H1 (cell line): ENCODE measurements around the gene CYB561. TPM values are rescaled to one million over a fixed set of nuclear protein-coding genes. Genes with fewer than 3 reads are reported as not detected.

ENCODE experiments used
- CTCF ChIA-PET: fragments of 300-600 bp; sonication (Branson Sonifier 250); formaldehyde crosslinking; loops from one replicate; lab custom pipeline; 2021; ENCODE audit not compliant: partially characterized antibody; lab: Charles Lee
- POLR2A ChIA-PET: fragments of 300-600 bp; sonication (Branson Sonifier 250); formaldehyde crosslinking; loops from one replicate; lab custom pipeline; 2021; ENCODE audit warnings: inconsistent platforms; ENCODE audit not compliant: partially characterized antibody; lab: Charles Lee
- DNase-seq, 2 experiments: peaks; one replicate each; pipeline versions ENCODE4 v3.0.0 to v3.0.0-alpha.2; 2010 to 2022; ENCODE audit warnings: low spot score in 2 of 2, low read depth in 1 of 2, mixed read lengths in 1 of 2
- FAIRE-seq: peaks from 2 replicates; lab custom pipeline; 2011; peaks lifted over from hg19 to GRCh38; lab: Jason Lieb, UNC
- H2AFZ ChIP-seq: 2 replicates; pipeline ENCODE4 v1.8.1; 2012; ENCODE audit warnings: low read length, inconsistent platforms
- H2AK5ac ChIP-seq: 2 replicates; pipeline ENCODE4 v1.6.1; 2013; ENCODE audit warnings: low read depth, low read length
- H2BK120ac ChIP-seq: replicated peaks from 2 replicates; pipeline ENCODE3; 2013; ENCODE audit warnings: low read depth, low read length, inconsistent platforms
- H2BK12ac ChIP-seq: 2 replicates; pipeline ENCODE4 v1.6.1; 2013; ENCODE audit warnings: low read depth, low read length
- H2BK15ac ChIP-seq: 2 replicates; pipeline ENCODE4 v1.6.1; 2013; ENCODE audit warnings: low read length
- H2BK20ac ChIP-seq: 2 replicates; pipeline ENCODE4 v1.6.1; 2013; ENCODE audit warnings: low read length
- H2BK5ac ChIP-seq: 2 replicates; pipeline ENCODE4 v1.6.1; 2013; ENCODE audit warnings: low read depth, low read length
- H3K14ac ChIP-seq: 2 replicates; pipeline ENCODE4 v1.6.1; 2013; ENCODE audit warnings: inconsistent platforms; ENCODE audit not compliant: insufficient read length
- H3K18ac ChIP-seq: 2 replicates; pipeline ENCODE4 v1.6.1; 2013; ENCODE audit warnings: low read length; ENCODE audit errors: extremely low read depth
- H3K23ac ChIP-seq: 2 replicates; pipeline ENCODE4 v1.6.1; 2013; ENCODE audit warnings: inconsistent platforms; ENCODE audit not compliant: insufficient read length
- H3K23me2 ChIP-seq: 2 replicates; pipeline ENCODE4 v1.6.1; 2013; ENCODE audit warnings: low read depth, low read length
- H3K27ac ChIP-seq: 2 replicates; pipeline ENCODE4 v1.6.1; 2011; ENCODE audit warnings: low read depth, low read length, inconsistent platforms
- H3K27me3 ChIP-seq, 4 experiments: replicated peaks in 1 of 4; 1 replicate in 1 of 4; 2 replicates in 3 of 4; pipeline versions ENCODE4 v1.6.1 to v1.8.1; 2011 to 2013; ENCODE audit warnings: low read length in 3 of 4, mild to moderate bottlenecking in 3 of 4, inconsistent platforms in 2 of 4, mixed read lengths in 2 of 4, moderate library complexity in 1 of 4; ENCODE audit not compliant: control insufficient read depth in 3 of 4, insufficient read depth in 3 of 4; ENCODE audit errors: extremely low read depth in 1 of 4
- H3K36me3 ChIP-seq, 4 experiments: 2 replicates each; pipeline versions ENCODE4 v1.6.1 to v1.8.1; 2011 to 2013; ENCODE audit warnings: mild to moderate bottlenecking in 4 of 4, low read length in 3 of 4, moderate library complexity in 2 of 4, control low read depth in 1 of 4, inconsistent platforms in 1 of 4; ENCODE audit not compliant: insufficient read depth in 4 of 4, control insufficient read depth in 2 of 4
- H3K4ac ChIP-seq: replicated peaks from 2 replicates; pipeline ENCODE3; 2013; ENCODE audit warnings: low read length, low read depth, mixed read lengths, inconsistent platforms; ENCODE audit not compliant: insufficient read length
- H3K4me1 ChIP-seq, 4 experiments: replicated peaks in 1 of 4; 1 replicate in 1 of 4; 2 replicates in 3 of 4; pipeline versions ENCODE4 v1.6.1 to v1.8.1; 2011 to 2013; ENCODE audit warnings: low read length in 3 of 4, inconsistent platforms in 2 of 4, mixed read lengths in 1 of 4; ENCODE audit not compliant: insufficient read depth in 4 of 4, control insufficient read depth in 3 of 4
- H3K4me2 ChIP-seq, 2 experiments: 2 replicates each; pipeline versions ENCODE4 v1.6.1 to v1.8.1; 2011 to 2013; ENCODE audit warnings: low read depth in 2 of 2, low read length in 2 of 2, control low read depth in 1 of 2, inconsistent platforms in 1 of 2, mild to moderate bottlenecking in 1 of 2; ENCODE audit not compliant: insufficient read depth in 1 of 2
- H3K4me3 ChIP-seq, 4 experiments: fragments of 200-600, 300-600 bp in 1 of 4; sonication (generic), shearing (Covaris generic), sonication (Bioruptor Twin) in 1 of 4; 2 replicates each; pipeline versions ENCODE4 v1.5.1 to v1.8.1; 2011 to 2016; ENCODE audit warnings: low read length in 4 of 4, low read depth in 3 of 4, control low read depth in 2 of 4, inconsistent platforms in 2 of 4, mild to moderate bottlenecking in 2 of 4, mixed read lengths in 1 of 4, moderate library complexity in 1 of 4; ENCODE audit not compliant: insufficient read depth in 2 of 4; ENCODE audit errors: extremely low read depth in 1 of 4
- H3K56ac ChIP-seq: replicated peaks from 2 replicates; pipeline ENCODE3; 2013; ENCODE audit warnings: low read depth, mild to moderate bottlenecking, mixed read lengths, low read length, inconsistent platforms; ENCODE audit not compliant: insufficient read length
- H3K79me1 ChIP-seq: 2 replicates; pipeline ENCODE4 v1.6.1; 2013; ENCODE audit warnings: low read depth, low read length, control low read depth
- H3K79me2 ChIP-seq, 2 experiments: 2 replicates each; pipeline versions ENCODE4 v1.6.1 to v1.8.1; 2012 to 2013; ENCODE audit warnings: low read length in 2 of 2, mild to moderate bottlenecking in 2 of 2, inconsistent platforms in 1 of 2; ENCODE audit not compliant: insufficient read depth in 2 of 2, control insufficient read depth in 1 of 2
- H3K9ac ChIP-seq, 4 experiments: replicated peaks in 1 of 4; 1 replicate in 1 of 4; 2 replicates in 3 of 4; pipeline versions ENCODE4 v1.6.1 to v1.8.1; 2011 to 2013; ENCODE audit warnings: low read depth in 3 of 4, low read length in 3 of 4, control low read depth in 2 of 4, mild to moderate bottlenecking in 2 of 4, moderate library complexity in 2 of 4, inconsistent platforms in 1 of 4; ENCODE audit errors: extremely low read depth in 1 of 4
- H3K9me3 ChIP-seq, 2 experiments: 2 replicates each; pipeline versions ENCODE4 v1.6.1 to v1.8.1; 2012 to 2013; ENCODE audit warnings: mild to moderate bottlenecking in 2 of 2, moderate library complexity in 2 of 2, control low read depth in 1 of 2, inconsistent platforms in 1 of 2, low read depth in 1 of 2, low read length in 1 of 2, mixed read lengths in 1 of 2; ENCODE audit not compliant: insufficient read depth in 2 of 2
- H4K20me1 ChIP-seq, 2 experiments: replicated peaks in 1 of 2; 2 replicates each; pipeline versions ENCODE3 to v1.8.1; 2011 to 2013; ENCODE audit warnings: inconsistent platforms in 2 of 2, low read length in 2 of 2, mild to moderate bottlenecking in 1 of 2; ENCODE audit not compliant: insufficient read depth in 2 of 2, control insufficient read depth in 1 of 2
- H4K5ac ChIP-seq: 2 replicates; pipeline ENCODE4 v1.6.1; 2013; ENCODE audit warnings: low read length, low read depth, mixed read lengths, inconsistent platforms; ENCODE audit not compliant: insufficient read length
- H4K8ac ChIP-seq: 2 replicates; pipeline ENCODE4 v1.8.0; 2013; ENCODE audit warnings: mild to moderate bottlenecking, moderate library complexity, low read length, inconsistent platforms; ENCODE audit not compliant: insufficient read depth; ENCODE audit errors: extremely low read depth
- H4K91ac ChIP-seq: replicated peaks from 2 replicates; pipeline ENCODE3; 2013; ENCODE audit warnings: low read length, mixed read lengths, inconsistent platforms; ENCODE audit not compliant: insufficient read length
- CBX5 ChIP-seq: fragments of 300-800, 300-1000 bp; sonication (generic); IDR thresholded peaks from 2 replicates; pipeline ENCODE4 v1.7.1; 2016; ENCODE audit warnings: antibody characterized with exemption, low read length, low read depth
- CTCF ChIP-seq, 3 experiments: IDR thresholded peaks; 1 replicate in 2 of 3; 2 replicates in 1 of 3; pipeline versions ENCODE4 v1.5.1 to v1.6.1; 2011; ENCODE audit warnings: low read length in 3 of 3, mild to moderate bottlenecking in 3 of 3, inconsistent platforms in 2 of 3, low read depth in 1 of 3, moderate library complexity in 1 of 3; ENCODE audit not compliant: insufficient read depth in 1 of 3; ENCODE audit errors: control extremely low read depth in 1 of 3
- JUN ChIP-seq: IDR thresholded peaks from 2 replicates; pipeline ENCODE4 v1.6.1; 2011; ENCODE audit warnings: low read depth, mild to moderate bottlenecking, improper control_type of control experiment, low read length
- KDM1A ChIP-seq: fragments of 200-600, 300-600 bp; sonication (generic); IDR thresholded peaks from 2 replicates; pipeline ENCODE4 v1.7.1; 2016; ENCODE audit warnings: mild to moderate bottlenecking, low read length, borderline replicate concordance
- NANOG ChIP-seq: IDR thresholded peaks from 2 replicates; pipeline ENCODE4 v1.6.1; 2011; ENCODE audit warnings: low read length, low read depth, mild to moderate bottlenecking, inconsistent platforms; ENCODE audit not compliant: insufficient read depth, poor library complexity, severe bottlenecking
- RXRA ChIP-seq: IDR thresholded peaks from 2 replicates; pipeline ENCODE4 v1.6.1; 2011; ENCODE audit warnings: low read depth, mild to moderate bottlenecking, low read length, moderate library complexity; ENCODE audit not compliant: insufficient read depth
- SP2 ChIP-seq: IDR thresholded peaks from 2 replicates; pipeline ENCODE4 v1.6.1; 2012; ENCODE audit warnings: mild to moderate bottlenecking, low read length, inconsistent platforms
- SP4 ChIP-seq: IDR thresholded peaks from 2 replicates; pipeline ENCODE4 v1.6.1; 2012; ENCODE audit warnings: low read length, inconsistent platforms
- SUZ12 ChIP-seq: fragments of 200-600 bp; sonication (generic); IDR thresholded peaks from 2 replicates; pipeline ENCODE4 v1.6.1; 2012; ENCODE audit warnings: mild to moderate bottlenecking, inconsistent platforms, low read length, moderate library complexity, mixed read lengths
- TAF7 ChIP-seq: optimal IDR thresholded peaks from 2 replicates; pipeline ENCODE3; 2011; ENCODE audit warnings: low read depth, mild to moderate bottlenecking, inconsistent platforms, low read length, moderate library complexity, borderline replicate concordance
- WGBS, 2 experiments: shearing (Covaris generic) in 1 of 2; methylation state at CpG; one replicate each; pipeline versions ENCODE4 v1.1.6 to v1.1.7; 2013 to 2015; ENCODE audit warnings: low lambda C conversion rate in 2 of 2, mixed read lengths in 2 of 2, inconsistent platforms in 1 of 2, low coverage in 1 of 2, missing lambda C conversion rate in 1 of 2; ENCODE audit not compliant: insufficient replicate concordance in 2 of 2, insufficient coverage in 1 of 2, insufficient read length in 1 of 2; ENCODE audit errors: extremely low coverage in 1 of 2, missing lambda C conversion rate in 1 of 2; 5-methylcytosine and 5-hydroxymethylcytosine counted together
- polyA plus RNA-seq, 7 experiments: library from polyadenylated mRNA; depleted of rRNA in 3 of 7; stranded (reverse) in 5 of 7; unstranded in 2 of 7; fragments of >200 nt in 5 of 7; fragments of 200-250 nt in 2 of 7; gene quantifications; 1 replicate in 5 of 7; 2 replicates in 1 of 7; 4 replicates in 1 of 7; pipeline versions ENCODE4 v1.2.1 to v1.2.3, GENCODE V29; 2011 to 2013; ENCODE audit warnings: missing spikeins in 2 of 7, mixed read lengths in 2 of 7
- total RNA-seq: library from RNA; stranded (reverse); fragmentation: NEBNext Ultra II Directional; extraction: Animal tissue kit (Norgen Biotek cat#: 25700); gene quantifications from 2 replicates; pipeline ENCODE4 v1.2.1, GENCODE V29; 2021

CYB561 gene
- total and polyA plus RNA-seq, 2 of the 8 experiments (the other 6 are each of a cell fraction or from before 2014, with no cell fraction given): 19.7 to 23.4 TPM

- no peak for DNase-seq
- peaks cover 11% of the 10 kb centered on the region for H3K23me2 ChIP-seq
- H3K27ac ChIP-seq: no peak overlapping the region
- no peak overlapping the region for H4K91ac ChIP-seq
- H4K20me1 ChIP-seq: no peaks in the 10 kb centered on the region
- H3K36me3 ChIP-seq: no peaks in the 10 kb centered on the region
- 80% methylated on average over 16 of the region's 17 CpGs; no CpG with 5 or more reads in 1 of the 2 experiments for whole genome bisulfite sequencing, 2 experiments
- no peak overlapping the region for H3K4ac ChIP-seq
- H3K79me2 ChIP-seq: no peaks in the 10 kb centered on the region
- H4K8ac ChIP-seq: no peak overlapping the region
- no peak overlapping the region for H3K4me3 ChIP-seq
- peak overlapping the region; percentile 43; the same call in 1 of the 2 replicates for H2AK5ac ChIP-seq
- H3K18ac ChIP-seq: no peak overlapping the region
- H3K4me1 ChIP-seq: peaks cover 0 to 22% (median 17%) of the 10 kb centered on the region in 4 experiments; a peak in 6 of 7 replicates
- CTCF ChIA-PET: interaction anchor here (0.9 to 27.9 kb wide), 24 partner anchors 10 to 217 kb away, joined by 3 to 758 read pairs (median 4); partner anchors contain the start of genes CYB561 and KCNH6
- no peaks in the 10 kb centered on the region for H3K79me1 ChIP-seq
- H3K27me3 ChIP-seq: peaks cover 0 to 27% (median 18%) of the 10 kb centered on the region in 4 experiments; a peak in 5 of 7 replicates
- no peak overlapping the region for H2BK15ac ChIP-seq
- H2BK120ac ChIP-seq: no peak overlapping the region
- H2BK12ac ChIP-seq: no peak overlapping the region
- H3K9me3 ChIP-seq: no peaks in the 10 kb centered on the region
- FAIRE-seq: no peak
- H2BK20ac ChIP-seq: no peak overlapping the region
- no peak overlapping the region for H2AFZ ChIP-seq
- H3K4me2 ChIP-seq: no peak overlapping the region
- POLR2A ChIA-PET: interaction anchor here (1.6 to 4.4 kb wide), 2 partner anchors 32 to 43 kb away, joined by 10 to 24 read pairs; partner anchors contain the start of gene CYB561
- no peak overlapping the region for H4K5ac ChIP-seq
- no peak overlapping the region for H2BK5ac ChIP-seq
- H3K23ac ChIP-seq: no peak overlapping the region
- no peak overlapping the region for H3K56ac ChIP-seq
- H3K9ac ChIP-seq: no peak overlapping the region
- H3K14ac ChIP-seq: no peak overlapping the region
- TF ChIP-seq SUZ12: no peak
- no peak for TF ChIP-seq NANOG
- TF ChIP-seq CTCF (IDR thresholded peaks at IDR 0.05; ENCODE audit: control extremely low read depth in 1 of 3, insufficient read depth in 1 of 3, low read depth in 1 of 3, low read length in 3 of 3): no peak
- no peak for TF ChIP-seq JUN
- TF ChIP-seq SP4: no peak
- TF ChIP-seq TAF7: no peak
- no peak for TF ChIP-seq KDM1A
- TF ChIP-seq SP2: no peak
- TF ChIP-seq CBX5: no peak
- TF ChIP-seq RXRA: no peak
These were observed 33.5 kb upstream of the CYB561 start for GRCh38 chr17:63479495-63480184.
